Measurements from ENCODE around the gene GOLGA3.
"Not testable (repeated sequence)": the region's sequence is repeated elsewhere in the genome, so short reads cannot be mapped to it uniquely, and the experiment has no call there.

Gene GOLGA3

DNA sequence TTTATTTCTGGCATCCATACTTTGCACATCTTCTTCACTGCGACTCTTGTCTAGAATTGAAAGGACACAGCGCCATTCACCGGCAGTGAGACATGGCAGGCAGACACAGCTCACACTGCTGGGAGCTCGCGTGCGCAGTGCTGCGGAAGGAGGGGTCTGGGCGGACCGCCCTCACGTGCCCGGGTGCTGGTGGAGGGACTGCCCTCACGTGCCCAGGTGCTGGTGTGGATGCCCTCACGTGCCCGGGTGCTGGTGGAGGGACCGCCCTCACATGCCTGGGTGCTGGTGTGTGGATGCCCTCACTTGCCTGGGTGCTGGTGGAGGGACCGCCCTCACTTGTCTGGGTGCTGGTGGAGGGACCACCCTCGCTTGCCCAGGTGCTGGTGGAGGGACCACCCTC, 27.9 kb upstream of the GOLGA3 start:
- Histone ChIP-seq H3K4me1 (ENCODE audit: insufficient read depth, low read length) (no peaks in the 10 kb centered on the region), H3K4me3 (ENCODE audit: low read length) (no peak overlapping the region), H3K36me3 (ENCODE audit: insufficient read depth, low read length) (peaks cover 85% of the 10 kb centered on the region), H3K9ac (ENCODE audit: low read depth, low read length) (no peak overlapping the region), H3K27me3 (ENCODE audit: insufficient read depth, low read length) (no peaks in the 10 kb centered on the region), H3K27ac (ENCODE audit: low read depth, low read length) (no peak overlapping the region), H3K9me3 (ENCODE audit: insufficient read depth, low read depth, low read length) (no peaks in the 10 kb centered on the region)
- 94% methylated on average over 17 of the region's 17 CpGs for WGBS

DNA sequence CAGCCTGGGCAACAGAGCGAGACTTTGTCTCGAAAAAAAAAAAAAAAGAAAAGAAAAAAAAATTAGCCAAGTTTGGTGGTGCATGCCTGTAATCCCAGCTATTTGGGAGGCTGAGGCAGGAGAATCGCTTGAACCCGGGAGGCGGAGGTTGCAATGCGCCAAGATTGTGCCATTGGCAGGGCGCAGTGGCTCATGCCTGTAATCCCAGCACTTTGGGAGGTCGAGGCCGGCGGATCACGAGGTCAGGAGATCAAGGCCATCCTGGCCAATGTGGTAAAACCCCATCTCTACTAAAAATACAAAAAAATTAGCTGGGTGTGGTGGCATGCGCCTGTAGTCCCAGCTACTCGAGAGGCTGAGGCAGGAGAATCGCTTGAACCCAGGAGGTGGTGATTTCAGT, 26.5 kb upstream of the GOLGA3 start:
- not testable (repeated sequence) for H3K9ac ChIP-seq (ENCODE audit: low read depth, low read length); H3K27ac ChIP-seq (ENCODE audit: low read depth, low read length); H3K27me3 ChIP-seq (ENCODE audit: insufficient read depth, low read length); H3K9me3 ChIP-seq (ENCODE audit: insufficient read depth, low read depth, low read length); H3K4me3 ChIP-seq (ENCODE audit: low read length); H3K4me1 ChIP-seq (ENCODE audit: insufficient read depth, low read length)
- peaks cover 85% of the 10 kb centered on the region for H3K36me3 ChIP-seq (ENCODE audit: insufficient read depth, low read length)
- WGBS = 94% methylated on average over 14 of the region's 14 CpGs

DNA sequence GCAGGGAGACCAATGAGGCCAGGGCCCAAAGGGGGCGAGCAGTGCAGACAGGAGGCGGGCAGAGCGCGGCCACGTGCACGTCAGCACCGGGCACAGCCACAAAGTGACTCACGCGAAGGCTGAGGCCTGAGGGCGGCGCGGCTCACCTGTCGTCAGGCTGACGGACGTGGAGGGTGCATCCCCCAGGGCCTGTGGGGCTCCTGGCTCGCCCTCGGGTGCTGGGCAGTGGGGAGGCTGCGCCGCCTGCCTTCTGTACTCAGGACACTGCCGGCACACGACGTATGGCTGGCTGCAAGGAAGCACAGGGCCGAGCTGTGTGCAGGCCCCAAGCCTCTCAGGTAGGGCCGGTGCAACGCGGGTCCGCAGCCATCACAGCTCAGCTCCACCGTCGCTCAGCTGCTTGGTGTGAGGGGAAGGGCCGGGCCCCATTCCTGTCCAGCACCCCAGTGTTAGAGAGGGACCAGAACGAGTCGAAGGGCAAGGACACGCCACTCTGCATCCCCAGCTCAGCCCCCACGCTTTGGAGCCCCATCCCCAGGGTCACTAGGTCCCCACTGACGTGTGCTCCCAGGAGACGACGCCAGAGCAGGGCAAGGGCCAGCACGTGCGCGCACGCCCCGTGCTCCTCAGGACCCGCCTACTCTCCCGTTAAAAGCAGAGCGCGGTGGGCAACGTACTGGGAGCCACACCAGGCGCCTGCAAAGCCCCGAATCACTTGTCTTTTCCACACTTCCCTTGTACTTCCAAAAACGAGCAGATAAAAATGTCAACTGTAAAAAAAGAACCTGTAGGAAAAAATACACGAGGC, 24.8 kb upstream of the GOLGA3 start:
- H3K27me3 ChIP-seq (ENCODE audit: insufficient read depth, low read length) = no peaks in the 10 kb centered on the region
- no peak overlapping the region for H3K9ac ChIP-seq (ENCODE audit: low read depth, low read length)
- peaks cover 74% of the 10 kb centered on the region for H3K36me3 ChIP-seq (ENCODE audit: insufficient read depth, low read length)
- 97% methylated on average over 51 of the region's 51 CpGs for WGBS
- no peaks in the 10 kb centered on the region for H3K9me3 ChIP-seq (ENCODE audit: insufficient read depth, low read depth, low read length)
- H3K27ac ChIP-seq (ENCODE audit: low read depth, low read length) = no peak overlapping the region
- H3K4me1 ChIP-seq (ENCODE audit: insufficient read depth, low read length) = no peaks in the 10 kb centered on the region; the same call in 1 of the 2 replicates
- no peak overlapping the region for H3K4me3 ChIP-seq (ENCODE audit: low read length)

DNA sequence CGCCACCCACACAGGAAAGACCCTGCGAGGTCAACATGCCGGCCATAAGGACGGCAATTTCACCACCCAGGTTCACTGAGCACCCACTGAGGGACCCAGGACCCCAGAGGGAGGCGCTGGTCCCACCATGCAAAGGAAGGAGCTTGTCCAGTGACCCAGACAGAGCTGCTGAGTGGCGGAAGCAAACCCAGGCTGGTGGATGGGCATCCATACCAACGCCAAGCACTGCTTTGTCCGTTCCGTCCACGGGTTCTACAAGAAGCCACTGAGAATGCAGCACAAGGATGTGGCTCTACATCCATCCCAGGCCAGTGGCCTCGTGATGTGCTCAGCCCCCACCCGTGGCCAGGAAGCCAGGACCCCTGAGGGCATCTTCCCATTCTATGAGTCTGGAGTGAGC, 23.8 kb upstream of the GOLGA3 start:
- Histone ChIP-seq H3K9ac (ENCODE audit: low read depth, low read length) (no peak overlapping the region), H3K27me3 (ENCODE audit: insufficient read depth, low read length) (no peaks in the 10 kb centered on the region), H3K4me3 (ENCODE audit: low read length) (no peak overlapping the region), H3K9me3 (ENCODE audit: insufficient read depth, low read depth, low read length) (no peaks in the 10 kb centered on the region), H3K4me1 (ENCODE audit: insufficient read depth, low read length) (peaks cover 9% of the 10 kb centered on the region; the same call in 1 of the 2 replicates), H3K36me3 (ENCODE audit: insufficient read depth, low read length) (peaks cover 66% of the 10 kb centered on the region), H3K27ac (ENCODE audit: low read depth, low read length) (no peak overlapping the region)
- WGBS = 95% methylated on average over 12 of the region's 12 CpGs

DNA sequence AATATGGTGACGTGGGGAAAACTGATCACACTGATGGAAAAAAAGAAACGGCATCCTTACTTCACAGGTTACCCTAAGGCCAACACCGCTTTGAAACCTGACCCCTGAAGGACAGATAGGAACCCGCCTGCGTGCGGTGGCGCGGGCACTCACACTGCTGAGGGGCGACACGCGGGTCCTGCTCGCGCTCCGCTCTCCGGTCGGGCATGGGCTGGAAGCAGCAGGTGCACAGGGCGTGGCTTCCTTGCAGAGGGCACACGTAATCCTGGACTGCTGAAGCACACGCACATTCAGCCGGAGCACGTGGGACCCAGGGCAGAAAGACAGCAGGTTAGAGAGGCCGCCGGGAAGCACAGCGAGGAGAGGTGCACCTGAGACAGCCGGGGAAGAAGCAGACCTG, 22.8 kb upstream of the GOLGA3 start:
- 95% methylated on average over 25 of the region's 25 CpGs for WGBS
- peaks cover 68% of the 10 kb centered on the region for H3K36me3 ChIP-seq (ENCODE audit: insufficient read depth, low read length)
- H3K27ac ChIP-seq (ENCODE audit: low read depth, low read length) = no peak overlapping the region

DNA sequence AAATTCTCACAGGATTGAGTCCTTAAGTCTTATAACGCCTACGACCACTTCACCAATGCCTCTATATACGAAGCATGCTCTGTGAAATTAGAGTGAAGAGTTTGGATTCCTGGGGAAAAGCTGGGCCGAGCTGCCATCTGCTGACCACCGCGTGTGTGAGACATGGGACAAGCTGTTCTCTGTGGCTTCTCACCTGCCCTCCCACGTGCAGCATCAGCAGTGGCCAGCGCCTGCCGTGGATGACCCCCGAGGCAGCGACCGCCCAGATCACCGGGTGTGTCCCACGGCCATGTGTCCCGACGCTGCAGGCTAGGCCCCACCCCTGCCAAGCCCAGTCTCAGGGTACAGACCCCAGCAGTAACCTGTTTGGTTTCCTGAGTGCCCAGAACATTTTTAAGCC, 21.6 kb upstream of the GOLGA3 start:
- 97% methylated on average over 16 of the region's 16 CpGs for WGBS
- Histone ChIP-seq H3K27ac (ENCODE audit: low read depth, low read length) (no peak overlapping the region), H3K4me3 (ENCODE audit: low read length) (no peak overlapping the region), H3K4me1 (ENCODE audit: insufficient read depth, low read length) (peaks cover 13% of the 10 kb centered on the region; the same call in 1 of the 2 replicates), H3K36me3 (ENCODE audit: insufficient read depth, low read length) (peaks cover 63% of the 10 kb centered on the region), H3K9ac (ENCODE audit: low read depth, low read length) (no peak overlapping the region), H3K9me3 (ENCODE audit: insufficient read depth, low read depth, low read length) (no peaks in the 10 kb centered on the region), H3K27me3 (ENCODE audit: insufficient read depth, low read length) (no peaks in the 10 kb centered on the region)

More for the DNA sequence above, 22.8 kb upstream of the GOLGA3 start:
- Histone ChIP-seq H3K4me1 (ENCODE audit: insufficient read depth, low read length) (peaks cover 13% of the 10 kb centered on the region; the same call in 1 of the 2 replicates), H3K9me3 (ENCODE audit: insufficient read depth, low read depth, low read length) (no peaks in the 10 kb centered on the region), H3K4me3 (ENCODE audit: low read length) (no peak overlapping the region), H3K27me3 (ENCODE audit: insufficient read depth, low read length) (no peaks in the 10 kb centered on the region), H3K9ac (ENCODE audit: low read depth, low read length) (no peak overlapping the region)

DNA sequence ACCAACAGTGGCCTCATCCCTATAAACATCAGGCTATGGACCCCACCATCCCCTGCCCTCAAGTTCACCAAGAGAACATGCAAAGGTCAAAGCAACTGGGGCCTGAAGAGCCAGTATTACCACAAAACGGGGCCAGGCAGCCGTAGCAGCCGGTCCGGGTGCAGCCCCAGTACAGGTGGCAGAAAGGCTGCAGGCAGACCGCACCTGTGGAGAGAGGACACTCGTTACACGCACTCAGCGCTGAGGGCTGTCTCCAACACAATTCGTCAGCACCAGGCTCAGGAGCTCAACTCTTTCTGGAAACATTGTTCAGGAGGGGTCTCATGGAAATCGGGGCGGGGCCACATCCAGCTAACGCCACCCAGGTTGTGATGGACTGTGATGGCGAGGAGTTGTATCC, 19.9 kb upstream of the GOLGA3 start:
- Histone ChIP-seq H3K9ac (ENCODE audit: low read depth, low read length) (no peak overlapping the region), H3K4me3 (ENCODE audit: low read length) (no peak overlapping the region), H3K9me3 (ENCODE audit: insufficient read depth, low read depth, low read length) (no peaks in the 10 kb centered on the region), H3K27me3 (ENCODE audit: insufficient read depth, low read length) (no peaks in the 10 kb centered on the region), H3K4me1 (ENCODE audit: insufficient read depth, low read length) (peaks cover 13% of the 10 kb centered on the region; the same call in 1 of the 2 replicates), H3K36me3 (ENCODE audit: insufficient read depth, low read length) (peaks cover 61% of the 10 kb centered on the region), H3K27ac (ENCODE audit: low read depth, low read length) (no peak overlapping the region; the same call in 1 of the 2 replicates)
- 94% methylated on average over 13 of the region's 13 CpGs for WGBS

DNA sequence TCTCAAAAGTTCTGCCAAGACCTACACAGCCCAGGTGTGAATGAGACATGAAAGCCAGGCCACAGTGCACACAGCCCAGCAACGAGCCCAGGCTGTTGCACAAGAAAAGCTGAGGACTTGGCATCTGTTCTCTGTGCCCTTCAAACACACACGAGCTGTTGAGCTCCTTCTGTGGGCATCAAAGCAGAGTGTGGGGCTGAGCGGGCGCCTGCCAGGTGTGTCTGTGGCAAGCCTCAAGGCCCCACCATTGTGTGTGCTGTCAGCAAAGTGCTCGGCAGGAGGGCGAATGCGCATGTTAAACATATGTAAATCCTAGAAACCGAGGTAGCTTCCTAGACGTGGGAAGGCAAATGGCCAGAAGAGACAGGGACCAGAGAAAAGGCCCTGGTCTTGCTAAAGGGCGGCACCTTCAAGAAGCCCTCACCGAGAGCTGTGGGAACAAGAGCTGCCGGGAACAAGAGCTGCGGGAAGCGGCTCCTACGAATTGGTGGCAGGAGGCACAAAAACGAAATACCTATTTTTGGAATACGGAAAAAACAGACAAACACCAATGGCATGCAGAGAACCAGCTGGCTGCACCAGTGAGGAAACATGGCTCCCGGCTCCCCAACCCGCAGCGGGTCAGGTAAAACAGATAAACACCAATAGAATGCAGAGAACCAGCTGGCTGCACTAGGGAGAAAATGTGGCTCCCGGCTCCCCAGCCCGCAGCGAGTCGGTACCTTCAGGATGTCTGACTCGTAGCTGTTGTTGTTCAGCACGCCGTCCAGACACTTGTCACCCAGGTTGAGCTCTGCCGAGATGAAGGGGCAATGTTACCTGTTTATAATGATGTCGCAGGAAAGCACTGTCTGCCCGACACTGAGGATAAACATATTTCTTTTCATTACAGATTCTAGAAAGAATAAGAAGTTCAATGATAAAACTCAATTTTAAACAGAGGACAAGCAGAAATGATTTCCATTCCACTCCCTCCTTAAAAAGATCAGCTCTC, 19.0 kb upstream of the GOLGA3 start:
- Histone ChIP-seq H3K27ac (ENCODE audit: low read depth, low read length) (peak overlapping the region; percentile 70; the same call in 1 of the 2 replicates), H3K27me3 (ENCODE audit: insufficient read depth, low read length) (no peaks in the 10 kb centered on the region), H3K9ac (ENCODE audit: low read depth, low read length) (no peak overlapping the region; the same call in 1 of the 2 replicates), H3K36me3 (ENCODE audit: insufficient read depth, low read length) (peaks cover 60% of the 10 kb centered on the region), H3K4me1 (ENCODE audit: insufficient read depth, low read length) (peaks cover 13% of the 10 kb centered on the region; the same call in 1 of the 2 replicates), H3K9me3 (ENCODE audit: insufficient read depth, low read depth, low read length) (no peaks in the 10 kb centered on the region), H3K4me3 (ENCODE audit: low read length) (no peak overlapping the region)
- WGBS = 60% methylated on average over 29 of the region's 30 CpGs

DNA sequence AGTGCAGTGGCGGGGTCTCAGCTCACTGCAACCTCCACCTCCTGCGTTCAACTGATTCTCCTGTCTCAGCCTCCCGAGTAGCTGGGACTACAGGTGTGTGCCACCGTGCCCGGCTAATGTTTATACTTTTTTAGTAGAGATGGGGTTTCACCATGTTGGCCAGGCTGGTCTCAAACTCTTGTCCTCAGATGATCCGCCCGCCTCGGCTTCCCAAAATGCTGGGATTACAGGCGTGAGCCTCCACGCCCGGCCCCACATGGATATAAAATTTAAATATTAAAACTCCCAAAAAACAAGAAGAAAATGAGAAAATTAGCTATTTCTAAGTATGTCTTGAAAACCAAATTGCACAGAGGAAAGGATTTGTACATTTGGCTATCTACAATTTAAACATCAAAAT, 16.0 kb upstream of the GOLGA3 start:
- H3K4me3 ChIP-seq (ENCODE audit: low read length); H3K27ac ChIP-seq (ENCODE audit: low read depth, low read length); H3K27me3 ChIP-seq (ENCODE audit: insufficient read depth, low read length); H3K9ac ChIP-seq (ENCODE audit: low read depth, low read length); H3K9me3 ChIP-seq (ENCODE audit: insufficient read depth, low read depth, low read length): not testable (repeated sequence)
- Histone ChIP-seq H3K36me3 (ENCODE audit: insufficient read depth, low read length) (peaks cover 65% of the 10 kb centered on the region), H3K4me1 (ENCODE audit: insufficient read depth, low read length) (peaks cover 13% of the 10 kb centered on the region; the same call in 1 of the 2 replicates)
- WGBS = 88% methylated on average over 9 of the region's 11 CpGs

DNA sequence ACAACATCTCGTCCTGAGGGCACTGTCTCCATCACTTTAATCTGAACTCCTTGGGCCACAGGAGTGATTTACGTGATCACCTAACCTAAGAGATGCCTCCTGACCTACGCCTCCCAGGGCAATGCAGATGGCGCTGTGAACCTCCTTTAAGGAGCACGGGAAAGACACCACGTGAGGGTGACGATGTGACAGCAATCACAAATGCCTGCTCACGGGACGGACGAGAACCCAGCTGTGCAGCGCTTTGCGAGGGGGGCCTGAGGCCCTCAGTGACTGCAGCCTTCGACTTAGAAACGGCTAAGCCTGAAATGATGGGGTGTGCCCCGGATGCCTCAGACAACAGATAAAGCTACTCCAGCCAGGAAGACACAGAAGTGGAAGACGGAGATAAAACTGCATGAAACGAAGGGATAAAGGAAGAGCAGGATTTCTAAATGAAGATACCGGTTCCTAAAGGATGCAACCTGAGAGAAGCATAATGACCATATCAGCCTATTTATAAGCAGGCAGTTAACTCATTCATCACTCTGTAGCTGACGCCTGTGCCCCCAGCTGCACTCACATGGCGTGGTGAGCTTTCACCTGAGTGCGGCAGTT, 13.9 kb upstream of the GOLGA3 start:
- Histone ChIP-seq H3K4me1 (ENCODE audit: insufficient read depth, low read length) (peaks cover 4% of the 10 kb centered on the region; the same call in 1 of the 2 replicates), H3K27me3 (ENCODE audit: insufficient read depth, low read length) (no peaks in the 10 kb centered on the region), H3K9me3 (ENCODE audit: insufficient read depth, low read depth, low read length) (no peaks in the 10 kb centered on the region), H3K36me3 (ENCODE audit: insufficient read depth, low read length) (peaks cover 65% of the 10 kb centered on the region), H3K4me3 (ENCODE audit: low read length) (no peak overlapping the region), H3K27ac (ENCODE audit: low read depth, low read length) (no peak overlapping the region), H3K9ac (ENCODE audit: low read depth, low read length) (no peak overlapping the region)
- WGBS = 94% methylated on average over 21 of the region's 21 CpGs

Data from HUES64 (cell line).